Breast epithelium (tissue), 4 donors: Measurements from ENCODE around the gene PSMD12. TPM values are rescaled to one million over a fixed set of nuclear protein-coding genes. Genes with fewer than 3 reads are reported as not detected.

Experiments used
- DNase-seq, 2 donors: peaks; one replicate each; pipeline ENCODE4 v3.0.0-alpha.2; 2019; ENCODE audit warnings: low spot score in 2 of 2
- H3K27ac ChIP-seq, 2 donors: fragments of 200-600 bp; sonication (generic) in 1 of 2; one replicate each; pipeline ENCODE4 v1.5.1; 2016 to 2019; ENCODE audit warnings: mild to moderate bottlenecking in 1 of 2
- H3K27me3 ChIP-seq, 2 donors: fragments of 200-600 bp; sonication (generic) in 1 of 2; one replicate each; pipeline versions ENCODE4 v1.5.1 to v1.6.0; 2017 to 2019; ENCODE audit warnings: control low read depth in 1 of 2, mild to moderate bottlenecking in 1 of 2
- H3K36me3 ChIP-seq: fragments of 200-600 bp; one replicate; pipeline ENCODE4 v1.5.1; 2019
- H3K4me1 ChIP-seq, 2 donors: fragments of 200-600 bp; sonication (generic); one replicate each; pipeline ENCODE4 v1.5.1; 2016 to 2019; ENCODE audit warnings: control low read depth in 1 of 2
- H3K4me3 ChIP-seq, 3 donors: fragments of 200-600 bp; sonication (generic); 1 replicate in 2 of 3; 2 replicates in 1 of 3; pipeline ENCODE4 v1.5.1; 2016 to 2019; ENCODE audit warnings: mild to moderate bottlenecking in 3 of 3, moderate library complexity in 2 of 3
- H3K9me3 ChIP-seq, 2 donors: fragments of 200-600 bp; sonication (generic) in 1 of 2; one replicate each; pipeline ENCODE4 v1.5.1; 2016 to 2019; ENCODE audit warnings: control low read depth in 1 of 2
- CTCF ChIP-seq, 3 donors: fragments of 450-650 bp; IDR thresholded peaks; one replicate each; pipeline ENCODE4 v1.5.1; 2016 to 2017; ENCODE audit warnings: antibody characterized with exemption in 3 of 3, mild to moderate bottlenecking in 3 of 3, moderate library complexity in 3 of 3
- POLR2A ChIP-seq: fragments of 450-650 bp; IDR thresholded peaks from one replicate; pipeline ENCODE4 v1.6.1; 2016; ENCODE audit warnings: antibody characterized with exemption, mild to moderate bottlenecking, moderate library complexity
- POLR2AphosphoS5 ChIP-seq, 3 donors: sonication (generic); formaldehyde crosslinking; IDR thresholded peaks; one replicate each; pipeline ENCODE4 v1.6.1; 2017; ENCODE audit warnings: antibody characterized with exemption in 3 of 3
- intact Hi-C: fragments of 100-400 bp; cut with DNase I; formaldehyde crosslinking; loops from one replicate; pipeline ENCODE4 v1.15.1; 2023; ENCODE audit warnings: low total_unique reads
- total RNA-seq, 3 donors: library from RNA; depleted of rRNA; stranded (reverse); fragments of >200 nt; gene quantifications; one replicate each; pipeline ENCODE4 v1.1.0, GENCODE V29; 2016

Gene PSMD12
- total RNA-seq, 3 donors from 2014 or later = 21.2 to 33.6 (median 30.5) TPM

DNA sequence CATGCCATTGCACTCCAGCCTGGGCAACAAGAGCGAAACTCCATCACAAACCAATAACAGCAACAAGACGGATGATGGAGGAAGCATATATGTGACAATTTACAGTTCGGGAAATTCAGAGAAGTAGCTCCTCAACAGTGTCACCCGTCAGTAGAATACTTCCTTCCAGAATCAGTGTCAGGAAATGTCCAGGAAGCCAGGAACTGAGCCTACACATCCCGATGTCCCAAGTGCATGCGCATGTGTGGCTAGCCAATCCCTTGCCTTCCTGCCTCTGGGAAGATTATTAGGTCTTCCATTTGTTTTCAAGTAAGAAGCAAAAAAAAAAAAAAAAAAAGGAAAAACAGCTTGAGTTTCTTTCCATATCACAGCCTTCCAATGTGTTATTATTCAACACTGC lies 9.3 kb upstream of the PSMD12 start:
- no peaks in the 10 kb centered on the region for H3K9me3 ChIP-seq
- no peaks in the 10 kb centered on the region for H3K4me1 ChIP-seq
- no peak for DNase-seq
- H3K27me3 ChIP-seq = no peaks in the 10 kb centered on the region
- no peak overlapping the region for H3K27ac ChIP-seq
- H3K36me3 ChIP-seq = no peaks in the 10 kb centered on the region
- no peak overlapping the region for H3K4me3 ChIP-seq
- no peak for TF ChIP-seq POLR2AphosphoS5 (IDR thresholded peaks at IDR 0.05)
- TF ChIP-seq CTCF (IDR thresholded peaks at IDR 0.05) = no peak
- TF ChIP-seq POLR2A = no peak
- intact Hi-C loops = no loop called here

DNA sequence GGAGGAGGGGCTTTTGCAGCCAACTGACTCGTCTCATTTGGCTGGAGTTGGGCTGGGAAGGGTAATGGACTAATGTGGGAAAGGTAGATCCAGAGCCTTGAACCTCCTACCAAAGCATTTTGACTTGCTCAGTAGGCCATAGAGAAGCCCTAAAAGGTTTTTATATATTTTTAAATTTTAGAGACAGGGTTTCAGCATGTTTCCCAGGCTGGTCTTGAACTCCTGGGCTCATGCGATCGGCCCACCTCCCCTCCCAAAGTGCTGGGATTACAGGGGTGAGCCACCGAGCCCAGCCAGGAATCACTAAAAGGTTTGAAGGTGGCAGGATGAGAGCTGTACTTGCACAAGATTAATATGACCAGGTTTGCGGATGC lies 8.7 kb upstream of the PSMD12 start:
- Histone ChIP-seq H3K36me3 (no peaks in the 10 kb centered on the region), H3K4me1 (no peaks in the 10 kb centered on the region), H3K4me3 (no peak overlapping the region), H3K9me3 (no peaks in the 10 kb centered on the region), H3K27me3 (no peaks in the 10 kb centered on the region), H3K27ac (no peak overlapping the region)
- TF ChIP-seq CTCF (IDR thresholded peaks at IDR 0.05) = no peak
- no peak for TF ChIP-seq POLR2AphosphoS5 (IDR thresholded peaks at IDR 0.05)
- no peak for TF ChIP-seq POLR2A
- intact Hi-C loops = no loop called here
- DNase-seq = no peak

DNA sequence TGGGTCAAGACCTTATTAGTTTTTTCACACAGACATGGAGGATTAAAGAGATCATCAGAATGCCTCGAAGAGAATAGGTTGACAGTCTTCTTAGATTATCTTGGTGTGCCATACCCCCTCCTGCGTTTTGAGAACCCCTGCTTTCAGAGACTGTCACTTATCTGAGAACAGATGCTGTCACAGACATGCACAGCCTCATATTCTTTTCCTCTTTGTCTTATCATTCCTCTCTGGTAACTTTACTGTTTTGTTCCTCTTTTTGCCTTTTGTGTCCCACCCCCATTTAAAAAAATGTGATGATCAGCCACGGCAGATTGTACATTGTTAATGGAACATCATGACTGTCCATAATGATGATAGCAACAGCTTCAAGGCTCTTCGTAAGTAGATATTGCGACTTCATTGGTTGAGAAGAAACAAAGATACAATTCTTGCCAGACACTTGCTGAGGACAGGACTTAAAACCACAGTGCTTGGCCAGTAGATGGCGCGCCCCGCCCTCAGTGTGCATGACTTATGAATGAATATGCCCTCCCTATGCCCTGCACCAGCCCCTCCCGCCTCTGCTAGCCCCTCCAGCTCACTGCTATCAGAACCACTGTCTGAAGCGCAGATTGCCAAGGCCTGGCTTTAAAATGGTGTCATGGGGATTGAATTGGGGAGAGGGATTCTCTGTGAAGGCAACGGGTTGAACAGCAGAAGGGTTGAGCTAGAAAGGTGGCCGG lies 8.1 kb upstream of the PSMD12 start:
- Histone ChIP-seq H3K36me3 (no peaks in the 10 kb centered on the region), H3K27ac (no peak overlapping the region), H3K4me3 (no peak overlapping the region), H3K4me1 (no peaks in the 10 kb centered on the region), H3K27me3 (no peaks in the 10 kb centered on the region), H3K9me3 (no peaks in the 10 kb centered on the region)
- intact Hi-C loops = no loop called here
- peak in 2 of 3 donors; percentile 70 to 72 for TF ChIP-seq CTCF (IDR thresholded peaks at IDR 0.05)
- TF ChIP-seq POLR2A = no peak
- peak; percentile 74 to 79 for DNase-seq

- intact Hi-C loops = no loop called here
- DNase-seq = no peak
- H3K4me1 ChIP-seq = no peaks in the 10 kb centered on the region
- no peak overlapping the region for H3K4me3 ChIP-seq
- no peaks in the 10 kb centered on the region for H3K27me3 ChIP-seq
- TF ChIP-seq POLR2AphosphoS5 (IDR thresholded peaks at IDR 0.05) (no peak), CTCF (IDR thresholded peaks at IDR 0.05) (no peak), POLR2A (no peak)
- H3K27ac ChIP-seq = no peak overlapping the region
- H3K9me3 ChIP-seq = no peaks in the 10 kb centered on the region
- H3K36me3 ChIP-seq = no peaks in the 10 kb centered on the region
Measured at GRCh38 chr17:67372751-67373150, 6.4 kb upstream of the PSMD12 start.

DNA sequence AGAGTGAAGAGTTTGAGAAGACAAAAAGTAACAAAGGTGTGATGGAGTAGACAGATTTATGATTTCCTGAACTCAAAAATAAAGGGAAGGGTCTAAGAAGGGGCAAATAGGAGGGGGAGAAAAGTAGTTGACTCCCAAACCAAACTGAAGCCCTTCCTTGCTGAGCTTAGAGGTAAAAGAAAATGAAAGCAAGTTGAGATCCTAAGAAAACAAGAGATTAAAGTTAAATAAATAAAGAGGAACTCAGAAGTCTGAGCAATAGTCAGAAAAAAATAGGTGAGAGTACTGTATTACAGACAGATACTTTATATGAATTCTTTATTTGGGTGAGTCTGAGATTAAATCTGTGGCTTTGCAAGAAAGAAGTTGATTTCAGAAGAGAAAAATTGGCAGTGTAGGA lies 3.3 kb upstream of the PSMD12 start:
- no peaks in the 10 kb centered on the region for H3K9me3 ChIP-seq
- H3K27ac ChIP-seq = no peak overlapping the region
- H3K36me3 ChIP-seq = no peaks in the 10 kb centered on the region
- no peaks in the 10 kb centered on the region for H3K4me1 ChIP-seq
- TF ChIP-seq CTCF (IDR thresholded peaks at IDR 0.05) (no peak), POLR2A (no peak), POLR2AphosphoS5 (IDR thresholded peaks at IDR 0.05) (no peak)
- no peaks in the 10 kb centered on the region for H3K27me3 ChIP-seq
- intact Hi-C loops = no loop called here
- no peak for DNase-seq
- no peak overlapping the region for H3K4me3 ChIP-seq
